ENCODE measurements around the gene C4B. TPM values are rescaled to one million over a fixed set of nuclear protein-coding genes. Genes with fewer than 3 reads are reported as not detected.
"Not testable (repeated sequence)": the region's sequence is repeated elsewhere in the genome, so short reads cannot be mapped to it uniquely, and the experiment has no call there.

The C4B gene
- total RNA-seq, 1 donor from 2014 or later, result 1.1 TPM

GRCh38 chr6:32035283-32036013 lies 20.9 kb downstream of the C4B start:
- DNase-seq (ENCODE audit: extremely low read depth, low read depth, low spot score), result not testable (repeated sequence)

GRCh38 chr6:32037136-32037535 lies 22.5 kb downstream of the C4B start:
- not testable (repeated sequence) for DNase-seq (ENCODE audit: extremely low read depth, low read depth, low spot score)

GRCh38 chr6:32037598-32038524 lies 23.3 kb downstream of the C4B start, which contains the start of gene CYP21A2:
Gene CYP21A2 (plus strand): TSS chr6:32038415. CDS start chr6:32038423, 8 bp downstream.
- DNase-seq (ENCODE audit: extremely low read depth, low read depth, low spot score), result not testable (repeated sequence)

GRCh38 chr6:32038878-32039277 lies 24.3 kb downstream of the C4B start:
- not testable (repeated sequence) for DNase-seq (ENCODE audit: extremely low read depth, low read depth, low spot score)

- DNase-seq (ENCODE audit: extremely low read depth, low read depth, low spot score), result not testable (repeated sequence)
Observed at GRCh38 chr6:32039321-32040274, 25.0 kb downstream of the C4B start.

GRCh38 chr6:32040299-32041049 lies 25.9 kb downstream of the C4B start:
- not testable (repeated sequence) for DNase-seq (ENCODE audit: extremely low read depth, low read depth, low spot score)

GRCh38 chr6:32041050-32041321 lies 26.4 kb downstream of the C4B start:
- DNase-seq (ENCODE audit: extremely low read depth, low read depth, low spot score), result not testable (repeated sequence)

- DNase-seq (ENCODE audit: extremely low read depth, low read depth, low spot score), result not testable (repeated sequence)
Observed at GRCh38 chr6:32041385-32041784, 26.8 kb downstream of the C4B start.

- not testable (repeated sequence) for DNase-seq (ENCODE audit: extremely low read depth, low read depth, low spot score)
Observed at GRCh38 chr6:32042276-32042675, 27.7 kb downstream of the C4B start.

GRCh38 chr6:32043589-32044380 lies 29.2 kb downstream of the C4B start:
- not testable (repeated sequence) for DNase-seq (ENCODE audit: extremely low read depth, low read depth, low spot score)

GRCh38 chr6:32044916-32045315 lies 30.3 kb downstream of the C4B start:
- not testable (repeated sequence) for DNase-seq (ENCODE audit: extremely low read depth, low read depth, low spot score)

GRCh38 chr6:32045811-32046449 lies 31.3 kb downstream of the C4B start:
- no peak for DNase-seq (ENCODE audit: extremely low read depth, low read depth, low spot score)

GRCh38 chr6:32046450-32047083 lies 32.0 kb downstream of the C4B start:
- no peak for DNase-seq (ENCODE audit: extremely low read depth, low read depth, low spot score)

GRCh38 chr6:32047084-32047478 lies 32.5 kb downstream of the C4B start:
- no peak for DNase-seq (ENCODE audit: extremely low read depth, low read depth, low spot score)

- DNase-seq (ENCODE audit: extremely low read depth, low read depth, low spot score), result no peak
Observed at GRCh38 chr6:32047539-32047854, 32.9 kb downstream of the C4B start.

- no peak for DNase-seq (ENCODE audit: extremely low read depth, low read depth, low spot score)
Observed at GRCh38 chr6:32047855-32048766, 33.5 kb downstream of the C4B start.

GRCh38 chr6:32049149-32049548 lies 34.6 kb downstream of the C4B start:
- DNase-seq (ENCODE audit: extremely low read depth, low read depth, low spot score), result not testable (repeated sequence)

Data from glomerular endothelial cell (primary cell).